ENCODE measurements around the gene MRPL12. TPM values are rescaled to one million over a fixed set of nuclear protein-coding genes. Genes with fewer than 3 reads are reported as not detected.

MRPL12 gene
- 40.6 TPM for polyA plus RNA-seq (2013)

DNA sequence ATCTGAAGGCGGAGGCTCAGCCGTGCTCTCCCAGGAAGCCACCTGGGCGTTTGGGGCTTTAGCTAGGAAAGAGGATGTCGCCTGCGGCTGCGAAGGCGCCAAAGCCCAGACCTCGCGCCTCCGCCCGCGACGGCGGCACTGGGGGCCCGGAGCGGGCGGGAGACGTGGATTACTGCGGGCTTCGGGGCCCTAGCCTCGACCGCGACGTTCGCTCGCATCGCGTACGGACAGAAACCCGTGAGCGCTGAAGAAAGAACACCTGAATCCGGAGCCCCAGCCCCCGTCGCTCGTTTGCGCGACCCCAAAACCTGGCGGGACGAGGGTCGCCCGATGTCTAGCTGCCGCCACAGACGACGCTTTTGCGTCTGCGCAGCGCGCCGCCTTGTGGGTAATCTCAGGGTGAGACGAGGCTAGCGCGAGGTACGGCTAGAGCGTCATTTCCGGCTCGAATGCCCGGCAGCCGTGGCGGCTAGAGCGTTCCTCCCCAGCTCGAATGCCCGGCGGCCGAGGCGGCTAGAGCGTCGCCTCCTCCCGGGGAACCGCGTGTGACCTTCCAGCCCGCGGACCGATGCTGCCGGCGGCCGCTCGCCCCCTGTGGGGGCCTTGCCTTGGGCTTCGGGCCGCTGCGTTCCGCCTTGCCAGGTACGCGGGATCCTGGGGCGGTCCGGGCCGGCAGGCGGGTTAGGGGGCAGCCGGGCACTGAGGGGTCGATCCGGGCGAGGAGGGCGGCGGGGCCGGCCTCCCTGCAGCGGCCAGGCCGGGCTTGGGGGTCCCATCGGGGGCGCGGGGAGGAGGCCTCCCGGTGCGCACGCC is at the start of gene MRPL12:
TSS of gene MRPL12 (plus strand) at position 434 of the 813 bp plus-strand sequence. CDS start at position 569, 135 bp downstream.
- 0% methylated on average over 98 of the region's 102 CpGs for WGBS (ENCODE audit: insufficient coverage)
- CTCF ChIA-PET: interaction anchor here (0.6 to 3.0 kb wide), 4 partner anchors 12 to 151 kb away, joined by 3 to 19 read pairs (median 3); partner anchors contain the start of genes ARL16 and HGS
- Histone ChIP-seq H3K27me3 (replicated peaks in 2 of 5; ENCODE audit: control insufficient read depth in 4 of 5, insufficient read depth in 5 of 5, low read length in 4 of 5) (no peaks in the 10 kb centered on the region), H3K4me3 (ENCODE audit: control insufficient read depth in 1 of 7, extremely low read depth in 1 of 7, insufficient read depth in 4 of 7, low read depth in 2 of 7, low read length in 6 of 7) (peak within 1 kb of the TSS; percentile 61 to 99 (median 90)), H3K9me3 (ENCODE audit: control extremely low read depth in 1 of 5, control insufficient read depth in 4 of 5, insufficient read depth in 2 of 5, low read depth in 1 of 5, low read length in 4 of 5) (no peaks in the 10 kb centered on the region), H3K27ac (ENCODE audit: insufficient read depth in 1 of 2, low read depth in 1 of 2, low read length in 2 of 2, poor library complexity in 1 of 2, severe bottlenecking in 2 of 2) (peak within 1 kb of the TSS; percentile 95 to 98), H3K36me3 (ENCODE audit: control insufficient read depth in 4 of 4, insufficient read depth in 4 of 4, low read length in 3 of 4) (peaks cover 8 to 60% (median 29%) of the 10 kb centered on the region in 4 experiments), H3K4me1 (ENCODE audit: control extremely low read depth in 1 of 4, control insufficient read depth in 4 of 4, insufficient read depth in 4 of 4, low read length in 3 of 4) (peaks cover 0 to 33% (median 30%) of the 10 kb centered on the region in 4 experiments)
- DNase-seq: peak; percentile 92
- POLR2A ChIA-PET: interaction anchor here (2.2 kb wide), 1 partner anchor 20 kb away, joined by 13 read pairs; the partner anchor contains the start of genes ARL16 and HGS

DNA sequence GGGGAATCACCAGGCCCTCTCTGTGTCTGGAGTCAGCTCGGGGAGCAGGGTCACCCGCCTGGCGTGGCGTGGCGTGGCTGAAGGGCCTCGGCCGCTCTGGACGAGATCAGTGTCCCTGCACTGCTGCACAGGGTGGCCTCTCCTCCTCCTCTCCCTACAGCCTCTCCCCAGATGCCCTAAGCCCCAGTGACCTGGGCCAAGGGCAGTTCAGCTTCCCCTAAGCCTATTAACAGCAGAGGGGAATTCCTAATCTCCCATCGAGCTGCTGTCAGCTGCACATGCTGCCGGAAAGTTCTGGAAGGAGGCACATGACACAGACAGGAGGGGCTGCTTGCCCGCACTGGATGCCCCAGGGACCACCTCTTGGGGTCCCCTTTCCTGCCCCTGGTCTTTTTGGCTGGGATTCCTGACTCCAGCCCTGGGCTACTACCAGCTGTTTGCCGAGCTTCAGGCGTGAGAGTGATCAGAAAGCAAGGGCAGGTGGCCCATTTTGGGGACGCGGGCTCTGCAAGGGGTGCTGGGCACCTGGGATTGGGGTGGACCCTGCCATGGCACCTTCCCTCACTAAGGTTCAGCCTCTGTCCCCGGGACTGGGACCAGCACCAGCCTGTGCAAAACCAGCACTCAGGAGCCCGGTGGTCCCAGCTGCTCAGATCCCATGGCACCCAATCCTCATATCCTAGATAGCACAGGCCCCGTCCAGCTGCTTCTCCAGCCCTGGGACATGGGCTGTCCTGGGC is 47.6 kb upstream of the MRPL12 start:
- WGBS (ENCODE audit: insufficient coverage): 90% methylated on average over 16 of the region's 18 CpGs
- Histone ChIP-seq H3K27ac (ENCODE audit: insufficient read depth in 1 of 2, low read depth in 1 of 2, low read length in 2 of 2, poor library complexity in 1 of 2, severe bottlenecking in 2 of 2) (no peak overlapping the region), H3K36me3 (ENCODE audit: control insufficient read depth in 4 of 4, insufficient read depth in 4 of 4, low read length in 3 of 4) (peaks cover 0 to under 1% (median 0%) of the 10 kb centered on the region in 4 experiments), H3K27me3 (replicated peaks in 2 of 5; ENCODE audit: control insufficient read depth in 4 of 5, insufficient read depth in 5 of 5, low read length in 4 of 5) (no peaks in the 10 kb centered on the region), H3K9me3 (ENCODE audit: control extremely low read depth in 1 of 5, control insufficient read depth in 4 of 5, insufficient read depth in 2 of 5, low read depth in 1 of 5, low read length in 4 of 5) (no peaks in the 10 kb centered on the region), H3K4me1 (ENCODE audit: control extremely low read depth in 1 of 4, control insufficient read depth in 4 of 4, insufficient read depth in 4 of 4, low read length in 3 of 4) (peaks cover 0 to 34% (median 20%) of the 10 kb centered on the region in 4 experiments), H3K4me3 (ENCODE audit: control insufficient read depth in 1 of 7, extremely low read depth in 1 of 7, insufficient read depth in 4 of 7, low read depth in 2 of 7, low read length in 6 of 7) (no peak overlapping the region)
- ChIA-PET CTCF (interaction anchor here (0.6 to 1.0 kb wide), 2 partner anchors 21 to 315 kb away, joined by 3 to 4 read pairs; no protein-coding TSS in a partner anchor), POLR2A (interaction anchor here (0.6 kb wide), 1 partner anchor 171 kb away, joined by 3 read pairs; no protein-coding TSS in a partner anchor)
- no peak for DNase-seq

DNA sequence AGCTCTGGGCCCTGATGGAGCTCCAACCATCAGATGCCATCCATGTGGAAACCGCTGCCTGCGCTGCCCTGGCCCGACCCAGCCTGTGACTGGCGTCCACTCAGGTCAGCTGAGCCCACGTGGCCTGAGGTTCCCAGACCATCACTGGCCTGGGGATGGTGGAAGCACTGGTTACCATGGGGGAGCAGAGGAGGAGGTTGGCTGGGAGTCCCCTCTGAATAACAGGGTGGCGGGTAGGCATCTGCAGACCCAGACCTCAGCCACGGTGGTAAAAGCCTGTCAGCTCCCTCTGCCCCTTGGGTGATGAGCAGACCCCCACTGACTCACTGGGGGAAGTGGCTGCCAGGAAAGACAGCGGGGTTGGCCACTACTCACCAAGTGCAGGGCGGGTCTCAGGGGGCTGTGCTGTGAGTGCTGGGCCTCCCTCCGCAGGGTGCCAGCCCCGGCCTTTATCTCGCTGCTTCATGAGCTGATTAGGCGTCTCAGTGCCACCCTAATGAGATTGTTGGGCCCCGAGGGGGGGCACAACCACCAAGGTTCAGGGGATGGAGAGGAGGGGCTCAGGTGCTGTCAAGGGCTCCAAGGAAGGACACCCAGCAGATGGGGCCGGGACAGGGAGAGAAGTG is 46.9 kb upstream of the MRPL12 start, which contains the start of gene PDE6G:
TSS of gene PDE6G (minus strand) at position 425 of the 626 bp plus-strand sequence. CDS start 3,237 bp downstream, outside the sequence.
- no peaks in the 10 kb centered on the region for H3K36me3 ChIP-seq (ENCODE audit: control insufficient read depth in 4 of 4, insufficient read depth in 4 of 4, low read length in 3 of 4)
- ChIA-PET CTCF (interaction anchor here (0.6 to 1.1 kb wide), 2 partner anchors 26 to 314 kb away, joined by 3 to 4 read pairs; no protein-coding TSS in a partner anchor), POLR2A (no interaction called here)
- H3K27ac ChIP-seq (ENCODE audit: insufficient read depth in 1 of 2, low read depth in 1 of 2, low read length in 2 of 2, poor library complexity in 1 of 2, severe bottlenecking in 2 of 2): no peak within 1 kb of the TSS
- 90% methylated on average over 11 of the region's 15 CpGs for WGBS (ENCODE audit: insufficient coverage)
- no peak within 1 kb of the TSS for H3K4me3 ChIP-seq (ENCODE audit: control insufficient read depth in 1 of 7, extremely low read depth in 1 of 7, insufficient read depth in 4 of 7, low read depth in 2 of 7, low read length in 6 of 7)
- peaks cover 0 to 34% (median 20%) of the 10 kb centered on the region in 4 experiments for H3K4me1 ChIP-seq (ENCODE audit: control extremely low read depth in 1 of 4, control insufficient read depth in 4 of 4, insufficient read depth in 4 of 4, low read length in 3 of 4)
- H3K27me3 ChIP-seq (replicated peaks in 2 of 5; ENCODE audit: control insufficient read depth in 4 of 5, insufficient read depth in 5 of 5, low read length in 4 of 5): no peaks in the 10 kb centered on the region
- peak in 2 of 3 donors; percentile 26 to 40 for DNase-seq
- H3K9me3 ChIP-seq (ENCODE audit: control extremely low read depth in 1 of 5, control insufficient read depth in 4 of 5, insufficient read depth in 2 of 5, low read depth in 1 of 5, low read length in 4 of 5): no peaks in the 10 kb centered on the region

DNA sequence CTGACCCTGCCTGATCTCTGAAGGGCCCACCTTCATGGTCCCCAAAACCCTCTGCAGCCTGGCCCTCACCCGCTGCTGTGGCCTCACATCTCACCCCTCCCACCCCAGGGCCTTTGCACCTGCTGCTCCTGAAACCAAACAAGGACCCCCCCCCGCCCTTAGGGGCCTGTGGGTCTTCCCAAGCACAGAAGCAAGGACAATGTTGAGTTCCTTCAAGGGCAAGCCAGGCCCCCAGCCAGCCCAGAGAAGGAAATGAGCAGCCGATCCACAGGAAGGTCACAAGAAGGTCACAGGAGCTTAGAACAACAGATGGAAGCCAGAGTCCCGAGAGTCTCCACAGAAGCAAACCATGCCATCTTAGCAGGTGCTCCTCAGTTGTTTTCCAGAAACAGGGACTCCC is 46.3 kb upstream of the MRPL12 start:
- H3K4me3 ChIP-seq (ENCODE audit: control insufficient read depth in 1 of 7, extremely low read depth in 1 of 7, insufficient read depth in 4 of 7, low read depth in 2 of 7, low read length in 6 of 7): no peak overlapping the region
- no peak for DNase-seq
- peaks cover 0 to 34% (median 20%) of the 10 kb centered on the region in 4 experiments for H3K4me1 ChIP-seq (ENCODE audit: control extremely low read depth in 1 of 4, control insufficient read depth in 4 of 4, insufficient read depth in 4 of 4, low read length in 3 of 4)
- ChIA-PET CTCF (interaction anchor here (1.1 to 1.4 kb wide), 2 partner anchors 11 to 26 kb away, joined by 3 read pairs; no protein-coding TSS in a partner anchor), POLR2A (no interaction called here)
- H3K27me3 ChIP-seq (replicated peaks in 2 of 5; ENCODE audit: control insufficient read depth in 4 of 5, insufficient read depth in 5 of 5, low read length in 4 of 5): no peaks in the 10 kb centered on the region
- 60% methylated on average over 3 of the region's 4 CpGs for WGBS (ENCODE audit: insufficient coverage)
- H3K9me3 ChIP-seq (ENCODE audit: control extremely low read depth in 1 of 5, control insufficient read depth in 4 of 5, insufficient read depth in 2 of 5, low read depth in 1 of 5, low read length in 4 of 5): no peaks in the 10 kb centered on the region
- no peaks in the 10 kb centered on the region for H3K36me3 ChIP-seq (ENCODE audit: control insufficient read depth in 4 of 4, insufficient read depth in 4 of 4, low read length in 3 of 4)
- H3K27ac ChIP-seq (ENCODE audit: insufficient read depth in 1 of 2, low read depth in 1 of 2, low read length in 2 of 2, poor library complexity in 1 of 2, severe bottlenecking in 2 of 2): no peak overlapping the region

DNA sequence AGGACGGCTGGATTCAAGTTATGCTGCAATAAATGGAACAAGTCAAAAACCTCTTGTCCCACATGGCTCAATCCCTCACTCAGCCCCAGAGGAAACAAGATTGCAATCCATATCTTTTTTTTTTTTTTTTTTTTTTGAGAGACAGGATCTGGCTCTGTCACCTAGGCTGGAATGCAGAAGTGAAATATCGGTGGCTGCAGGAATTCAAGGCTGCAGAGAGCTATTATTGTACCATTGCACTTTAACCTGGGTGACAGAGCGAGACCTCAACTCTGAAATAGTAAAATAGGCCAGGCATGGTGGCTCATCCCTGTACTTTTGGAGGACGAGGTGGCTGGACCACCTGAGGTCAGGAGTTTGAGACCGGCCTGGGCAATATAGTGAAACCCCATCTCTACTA is 44.1 kb upstream of the MRPL12 start:
- 100% methylated on average over 4 of the region's 5 CpGs for WGBS (ENCODE audit: insufficient coverage)
- Histone ChIP-seq H3K36me3 (ENCODE audit: control insufficient read depth in 4 of 4, insufficient read depth in 4 of 4, low read length in 3 of 4) (peaks cover 0 to 1% (median under 1%) of the 10 kb centered on the region in 4 experiments), H3K9me3 (ENCODE audit: control extremely low read depth in 1 of 5, control insufficient read depth in 4 of 5, insufficient read depth in 2 of 5, low read depth in 1 of 5, low read length in 4 of 5) (no peaks in the 10 kb centered on the region), H3K27ac (ENCODE audit: insufficient read depth in 1 of 2, low read depth in 1 of 2, low read length in 2 of 2, poor library complexity in 1 of 2, severe bottlenecking in 2 of 2) (no peak overlapping the region), H3K4me1 (ENCODE audit: control extremely low read depth in 1 of 4, control insufficient read depth in 4 of 4, insufficient read depth in 4 of 4, low read length in 3 of 4) (peaks cover 0 to 19% (median 6%) of the 10 kb centered on the region in 4 experiments), H3K4me3 (ENCODE audit: control insufficient read depth in 1 of 7, extremely low read depth in 1 of 7, insufficient read depth in 4 of 7, low read depth in 2 of 7, low read length in 6 of 7) (no peak overlapping the region), H3K27me3 (replicated peaks in 2 of 5; ENCODE audit: control insufficient read depth in 4 of 5, insufficient read depth in 5 of 5, low read length in 4 of 5) (no peaks in the 10 kb centered on the region)
- DNase-seq: no peak
- ChIA-PET CTCF (no interaction called here), POLR2A (interaction anchor here (0.9 kb wide), 1 partner anchor 389 kb away, joined by 3 read pairs; no protein-coding TSS in a partner anchor)

DNA sequence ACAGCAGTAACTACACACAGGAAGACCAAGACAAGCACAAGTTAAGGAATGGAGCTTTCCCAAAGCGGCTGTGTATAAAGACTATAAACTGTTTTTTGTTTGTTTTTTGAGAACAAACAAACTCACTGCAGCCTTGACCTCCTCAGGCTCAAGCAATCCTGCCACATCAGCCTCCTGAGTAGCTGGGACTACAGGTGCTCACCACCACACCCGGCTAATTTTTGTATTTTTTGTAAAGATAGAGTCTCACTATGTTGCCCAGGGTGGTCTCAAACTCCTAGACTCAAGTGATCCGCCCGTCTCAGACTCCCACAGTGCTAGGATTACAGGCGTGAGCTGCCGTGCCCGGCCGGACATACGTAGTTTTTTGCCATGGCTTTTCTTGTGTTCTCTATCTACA is 42.7 kb upstream of the MRPL12 start:
- Histone ChIP-seq H3K4me3 (ENCODE audit: control insufficient read depth in 1 of 7, extremely low read depth in 1 of 7, insufficient read depth in 4 of 7, low read depth in 2 of 7, low read length in 6 of 7) (no peak overlapping the region), H3K36me3 (ENCODE audit: control insufficient read depth in 4 of 4, insufficient read depth in 4 of 4, low read length in 3 of 4) (peaks cover 0 to 13% (median 4%) of the 10 kb centered on the region in 4 experiments), H3K27ac (ENCODE audit: insufficient read depth in 1 of 2, low read depth in 1 of 2, low read length in 2 of 2, poor library complexity in 1 of 2, severe bottlenecking in 2 of 2) (no peak overlapping the region), H3K9me3 (ENCODE audit: control extremely low read depth in 1 of 5, control insufficient read depth in 4 of 5, insufficient read depth in 2 of 5, low read depth in 1 of 5, low read length in 4 of 5) (no peaks in the 10 kb centered on the region), H3K4me1 (ENCODE audit: control extremely low read depth in 1 of 4, control insufficient read depth in 4 of 4, insufficient read depth in 4 of 4, low read length in 3 of 4) (peaks cover 4 to 26% (median 13%) of the 10 kb centered on the region in 4 experiments), H3K27me3 (replicated peaks in 2 of 5; ENCODE audit: control insufficient read depth in 4 of 5, insufficient read depth in 5 of 5, low read length in 4 of 5) (no peaks in the 10 kb centered on the region)
- ChIA-PET POLR2A (no interaction called here), CTCF (interaction anchor here (0.7 kb wide), 1 partner anchor 17 kb away, joined by 3 read pairs; no protein-coding TSS in a partner anchor)
- WGBS (ENCODE audit: insufficient coverage): 97% methylated on average over 7 of the region's 9 CpGs
- no peak for DNase-seq

Measured in common myeloid progenitor, CD34-positive (primary cell).